Natural killer cell (primary cell): Measurements from ENCODE around the gene TXNDC16. TPM values are rescaled to one million over a fixed set of nuclear protein-coding genes. Genes with fewer than 3 reads are reported as not detected.

ENCODE experiments used
- ATAC-seq, 3 donors: fragments of 150-1000 bp in 2 of 3; fragments of 200-7000 bp in 1 of 3; cut with Tn5 transposase; 1 replicate in 1 of 3; 2 replicates in 2 of 3; pipeline ENCODE4 v1.10.0; 2021; ENCODE audit warnings: mild to moderate bottlenecking in 2 of 3, moderate library complexity in 2 of 3
- DNase-seq, 2 donors: peaks; one replicate each; pipeline versions ENCODE4 v3.0.0 to v3.0.0-alpha.2; 2013 to 2021; ENCODE audit warnings: mixed read lengths in 1 of 2
- H3K27ac ChIP-seq: one replicate; pipeline ENCODE4 v1.5.1; 2013; ENCODE audit warnings: mild to moderate bottlenecking, low read length
- H3K27me3 ChIP-seq: one replicate; pipeline ENCODE4 v1.6.1; 2013; ENCODE audit warnings: low read length; ENCODE audit not compliant: control insufficient read depth, insufficient read depth
- H3K36me3 ChIP-seq: one replicate; pipeline ENCODE4 v1.6.1; 2013; ENCODE audit warnings: low read length; ENCODE audit not compliant: control insufficient read depth, insufficient read depth
- H3K4me1 ChIP-seq: one replicate; pipeline ENCODE4 v1.6.1; 2013; ENCODE audit warnings: low read length; ENCODE audit not compliant: control insufficient read depth, insufficient read depth
- H3K4me3 ChIP-seq: one replicate; pipeline ENCODE4 v1.5.1; 2013; ENCODE audit warnings: low read length
- H3K9me3 ChIP-seq: one replicate; pipeline ENCODE4 v1.6.1; 2013; ENCODE audit warnings: low read length; ENCODE audit not compliant: control insufficient read depth, insufficient read depth
- H3K27ac Mint-ChIP-seq, 2 donors: one replicate each; pipeline ENCODE4 v1.8.0; 2022; ENCODE audit warnings: mild to moderate bottlenecking in 2 of 2, mixed read lengths in 2 of 2, moderate library complexity in 1 of 2
- H3K27me3 Mint-ChIP-seq, 2 donors: one replicate each; pipeline ENCODE4 v1.8.0; 2022; ENCODE audit warnings: low read depth in 2 of 2, mixed read lengths in 2 of 2
- H3K36me3 Mint-ChIP-seq: one replicate; pipeline ENCODE4 v1.8.0; 2022; ENCODE audit warnings: mixed read lengths
- H3K4me1 Mint-ChIP-seq, 2 donors: one replicate each; pipeline ENCODE4 v1.8.0; 2022; ENCODE audit warnings: mixed read lengths in 2 of 2
- H3K4me3 Mint-ChIP-seq: one replicate; pipeline ENCODE4 v1.8.0; 2022; ENCODE audit warnings: mild to moderate bottlenecking, moderate library complexity, mixed read lengths
- H3K9me3 Mint-ChIP-seq, 2 donors: one replicate each; pipeline ENCODE4 v1.8.0; 2022; ENCODE audit warnings: mixed read lengths in 2 of 2
- WGBS: methylation state at CpG from one replicate; pipeline ENCODE4 v1.1.7; 2013; ENCODE audit warnings: missing lambda C conversion rate; ENCODE audit not compliant: insufficient coverage; 5-methylcytosine and 5-hydroxymethylcytosine counted together
- intact Hi-C: fragments of 100-400 bp; cut with micrococcal nuclease; formaldehyde crosslinking; loops from one replicate; pipeline ENCODE4 v1.14.2; 2022
- total RNA-seq, 4 donors: library from RNA; stranded (reverse); fragments of 120-200 nt in 1 of 4; gene quantifications; one replicate each; pipeline versions ENCODE4 v1.2.3 to v1.2.4, GENCODE V29; 2013 to 2022
- TF ChIP-seq, protein P1 (sequence below): fragments of 200-600 bp; IDR thresholded peaks from one replicate; pipeline ENCODE4 v1.8.0; 2022; ENCODE audit warnings: antibody characterized with exemption

Gene TXNDC16
- total RNA-seq, 3 donors from 2014 or later (not counting 1 experiment from before 2014, with no cell fraction given), result 16.5 to 22.0 (median 20.7) TPM

GRCh38 chr14:52402812-52403526, 149.3 kb downstream of the TXNDC16 start:
- no peaks in the 10 kb centered on the region for H3K27me3 ChIP-seq
- no peaks in the 10 kb centered on the region for H3K9me3 ChIP-seq
- H3K36me3 ChIP-seq, result no peaks in the 10 kb centered on the region
- peak in 2 of 3 donors; percentile 13 to 48 for ATAC-seq
- peak in 1 of 2 donors; percentile 41 for DNase-seq
- no peak overlapping the region for H3K27ac ChIP-seq
- no peak overlapping the region for H3K4me3 Mint-ChIP-seq
- no CpG with 5 or more reads among the region's 4 CpGs for WGBS
- H3K27ac Mint-ChIP-seq, result peak overlapping the region in 1 of 2 donors; percentile 25
- intact Hi-C loops, result loop anchor here (10.0 kb wide), 1 partner anchor 48 kb away; no protein-coding TSS in a partner anchor
- H3K4me1 ChIP-seq, result peaks cover 6% of the 10 kb centered on the region
- TF ChIP-seq, protein P1, sequence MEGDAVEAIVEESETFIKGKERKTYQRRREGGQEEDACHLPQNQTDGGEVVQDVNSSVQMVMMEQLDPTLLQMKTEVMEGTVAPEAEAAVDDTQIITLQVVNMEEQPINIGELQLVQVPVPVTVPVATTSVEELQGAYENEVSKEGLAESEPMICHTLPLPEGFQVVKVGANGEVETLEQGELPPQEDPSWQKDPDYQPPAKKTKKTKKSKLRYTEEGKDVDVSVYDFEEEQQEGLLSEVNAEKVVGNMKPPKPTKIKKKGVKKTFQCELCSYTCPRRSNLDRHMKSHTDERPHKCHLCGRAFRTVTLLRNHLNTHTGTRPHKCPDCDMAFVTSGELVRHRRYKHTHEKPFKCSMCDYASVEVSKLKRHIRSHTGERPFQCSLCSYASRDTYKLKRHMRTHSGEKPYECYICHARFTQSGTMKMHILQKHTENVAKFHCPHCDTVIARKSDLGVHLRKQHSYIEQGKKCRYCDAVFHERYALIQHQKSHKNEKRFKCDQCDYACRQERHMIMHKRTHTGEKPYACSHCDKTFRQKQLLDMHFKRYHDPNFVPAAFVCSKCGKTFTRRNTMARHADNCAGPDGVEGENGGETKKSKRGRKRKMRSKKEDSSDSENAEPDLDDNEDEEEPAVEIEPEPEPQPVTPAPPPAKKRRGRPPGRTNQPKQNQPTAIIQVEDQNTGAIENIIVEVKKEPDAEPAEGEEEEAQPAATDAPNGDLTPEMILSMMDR, result no peak
- H3K4me1 Mint-ChIP-seq, result peaks cover 45% of the 10 kb centered on the region in 2 donors
- peaks cover 0 to 6% of the 10 kb centered on the region in 2 donors for H3K27me3 Mint-ChIP-seq
- no peak overlapping the region for H3K4me3 ChIP-seq
- H3K9me3 Mint-ChIP-seq, result peaks cover 0 to 2% of the 10 kb centered on the region in 2 donors
- H3K36me3 Mint-ChIP-seq, result no peaks in the 10 kb centered on the region

DNA sequence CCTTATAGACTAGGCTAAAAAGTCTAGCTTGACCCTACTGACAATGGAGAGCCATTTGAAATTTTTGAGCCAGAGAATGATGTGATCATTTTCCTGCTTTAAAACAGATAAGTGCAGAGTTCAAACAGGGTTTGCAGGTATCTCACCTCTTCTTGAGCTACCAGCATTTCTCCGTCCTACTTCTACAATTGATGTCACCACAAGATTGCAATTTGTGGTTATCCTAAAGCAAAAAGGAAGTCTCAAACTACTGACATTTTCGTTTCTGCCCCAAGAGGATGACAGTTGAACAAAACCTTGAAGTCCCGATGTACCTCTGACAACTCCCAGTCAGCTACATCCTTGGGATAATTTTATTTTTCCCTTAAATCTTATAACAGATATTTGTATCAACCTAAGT, 151.5 kb downstream of the TXNDC16 start:
- H3K9me3 Mint-ChIP-seq, result no peaks in the 10 kb centered on the region
- H3K4me1 ChIP-seq, result peaks cover 6% of the 10 kb centered on the region
- no peaks in the 10 kb centered on the region for H3K36me3 ChIP-seq
- H3K4me3 ChIP-seq, result no peak overlapping the region
- H3K27ac Mint-ChIP-seq, result peak overlapping the region in 1 of 2 donors; percentile 22
- H3K27ac ChIP-seq, result no peak overlapping the region
- H3K36me3 Mint-ChIP-seq, result peaks cover 7% of the 10 kb centered on the region
- H3K4me3 Mint-ChIP-seq, result no peak overlapping the region
- WGBS, result 0% methylated on average over 3 of the region's 3 CpGs
- peak in 2 of 3 donors; percentile 21 to 65 for ATAC-seq
- peaks cover 2% of the 10 kb centered on the region for H3K27me3 ChIP-seq
- peaks cover 3% of the 10 kb centered on the region for H3K9me3 ChIP-seq
- peaks cover 47 to 50% of the 10 kb centered on the region in 2 donors for H3K4me1 Mint-ChIP-seq
- DNase-seq, result peak in 1 of 2 donors; percentile 60
- intact Hi-C loops, result loop anchor here (10.0 kb wide), 1 partner anchor 46 kb away; no protein-coding TSS in a partner anchor
- TF ChIP-seq, protein P1, result no peak
- peaks cover 0 to 9% of the 10 kb centered on the region in 2 donors for H3K27me3 Mint-ChIP-seq

DNA sequence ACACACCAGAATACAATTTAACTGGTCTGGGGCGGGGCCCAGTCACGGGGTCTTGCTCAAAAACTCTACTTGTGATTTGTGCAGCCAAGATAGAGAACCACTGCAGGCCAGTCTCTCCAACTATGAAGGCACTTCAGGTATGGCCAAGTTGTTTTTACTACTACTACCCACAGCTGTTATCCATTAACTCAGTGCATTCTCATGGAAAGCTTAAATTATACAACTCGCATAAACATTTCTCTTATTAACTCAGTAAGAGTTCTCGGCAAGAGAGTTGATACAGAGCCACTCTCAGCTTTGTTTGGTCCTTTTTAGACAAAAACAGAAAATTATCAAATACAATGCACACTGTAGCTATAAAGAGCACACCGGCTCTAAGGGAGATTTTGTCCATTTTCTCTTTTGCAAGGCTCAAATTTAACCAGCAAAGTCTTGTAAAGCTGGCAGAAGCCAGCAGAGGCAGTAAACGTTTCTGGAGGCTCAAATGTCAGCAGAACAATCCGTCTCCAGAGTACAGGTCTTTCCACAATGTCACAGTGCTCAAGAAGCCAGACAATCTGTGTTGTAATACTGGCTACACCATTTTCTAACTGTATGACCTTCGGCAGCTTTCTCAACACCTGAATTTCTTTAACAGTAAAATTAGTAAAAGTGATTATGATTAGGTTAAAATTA, 152.2 kb downstream of the TXNDC16 start:
- Mint-ChIP-seq H3K4me1 (peaks cover 45 to 47% of the 10 kb centered on the region in 2 donors), H3K4me3 (no peak overlapping the region), H3K27ac (peak overlapping the region in 1 of 2 donors; percentile 22), H3K9me3 (no peaks in the 10 kb centered on the region), H3K36me3 (peaks cover 7% of the 10 kb centered on the region), H3K27me3 (peaks cover 0 to 9% of the 10 kb centered on the region in 2 donors)
- intact Hi-C loops, result loop anchor here (10.0 kb wide), 1 partner anchor 45 kb away; no protein-coding TSS in a partner anchor
- TF ChIP-seq, protein P1, result no peak
- H3K4me3 ChIP-seq, result no peak overlapping the region
- H3K27me3 ChIP-seq, result peaks cover 2% of the 10 kb centered on the region
- peaks cover 6% of the 10 kb centered on the region for H3K4me1 ChIP-seq
- DNase-seq, result no peak
- no peak for ATAC-seq
- H3K9me3 ChIP-seq, result peaks cover 3% of the 10 kb centered on the region
- no peaks in the 10 kb centered on the region for H3K36me3 ChIP-seq
- no peak overlapping the region for H3K27ac ChIP-seq
- WGBS, result 85% methylated on average over 7 of the region's 8 CpGs
